ENCODE results near the gene ZNF664. TPM values are rescaled to one million over a fixed set of nuclear protein-coding genes. Genes with fewer than 3 reads are reported as not detected.
A peak's percentile ranks its signal among the peaks of the same experiment; 100 is the strongest.

Gene ZNF664
- total RNA-seq, 6 donors from 2014 or later: 49.1 to 112 (median 91.8) TPM

DNA sequence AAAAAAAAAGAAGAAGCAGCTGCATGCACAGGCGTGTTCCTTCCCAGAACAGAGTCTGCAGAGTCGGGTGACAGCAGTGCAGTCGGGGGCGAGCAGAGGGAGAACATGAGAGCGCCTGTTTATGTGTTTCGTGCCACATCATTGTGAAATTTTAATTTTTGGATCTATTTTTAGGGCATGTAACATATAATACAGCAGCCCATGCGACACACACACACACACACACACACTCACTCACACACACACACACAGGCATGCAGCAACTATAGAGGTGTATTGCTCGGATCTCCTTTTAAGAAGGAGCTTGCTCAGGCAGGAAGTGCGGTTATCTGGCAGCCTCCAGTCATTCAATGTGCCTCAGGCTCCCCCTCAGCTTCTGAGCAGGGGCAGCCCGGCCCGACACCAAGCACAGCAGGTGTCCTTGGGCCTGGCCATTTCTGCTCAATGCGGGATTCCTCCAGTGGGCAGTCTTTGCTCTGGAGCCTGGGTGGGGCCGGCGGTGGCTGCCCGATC, 71.8 kb downstream of the ZNF664 start:
- TF ChIP-seq EP300 (IDR thresholded peaks at IDR 0.05) (no peak), POLR2A (IDR thresholded peaks at IDR 0.05) (no peak), POLR2AphosphoS5 (IDR thresholded peaks at IDR 0.05) (no peak)
- TF ChIP-seq, protein P1, sequence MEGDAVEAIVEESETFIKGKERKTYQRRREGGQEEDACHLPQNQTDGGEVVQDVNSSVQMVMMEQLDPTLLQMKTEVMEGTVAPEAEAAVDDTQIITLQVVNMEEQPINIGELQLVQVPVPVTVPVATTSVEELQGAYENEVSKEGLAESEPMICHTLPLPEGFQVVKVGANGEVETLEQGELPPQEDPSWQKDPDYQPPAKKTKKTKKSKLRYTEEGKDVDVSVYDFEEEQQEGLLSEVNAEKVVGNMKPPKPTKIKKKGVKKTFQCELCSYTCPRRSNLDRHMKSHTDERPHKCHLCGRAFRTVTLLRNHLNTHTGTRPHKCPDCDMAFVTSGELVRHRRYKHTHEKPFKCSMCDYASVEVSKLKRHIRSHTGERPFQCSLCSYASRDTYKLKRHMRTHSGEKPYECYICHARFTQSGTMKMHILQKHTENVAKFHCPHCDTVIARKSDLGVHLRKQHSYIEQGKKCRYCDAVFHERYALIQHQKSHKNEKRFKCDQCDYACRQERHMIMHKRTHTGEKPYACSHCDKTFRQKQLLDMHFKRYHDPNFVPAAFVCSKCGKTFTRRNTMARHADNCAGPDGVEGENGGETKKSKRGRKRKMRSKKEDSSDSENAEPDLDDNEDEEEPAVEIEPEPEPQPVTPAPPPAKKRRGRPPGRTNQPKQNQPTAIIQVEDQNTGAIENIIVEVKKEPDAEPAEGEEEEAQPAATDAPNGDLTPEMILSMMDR (IDR thresholded peaks at IDR 0.05): no peak
- peaks cover 0 to 12% (median 11%) of the 10 kb centered on the region in 4 donors for H3K9me3 ChIP-seq
- H3K36me3 ChIP-seq: no peaks in the 10 kb centered on the region
- no peak overlapping the region for H3K4me3 ChIP-seq
- no peaks in the 10 kb centered on the region for H3K27me3 ChIP-seq
- ATAC-seq (ENCODE audit: low FRiP score in 2 of 2) (no peak), DNase-seq (no peak)
- no peak overlapping the region for H3K27ac ChIP-seq
- H3K4me1 ChIP-seq: peaks cover 0 to 3% (median 0%) of the 10 kb centered on the region in 4 donors
- WGBS, 2 donors: 62 to 65% methylated on average over 15 of the region's 15 CpGs

DNA sequence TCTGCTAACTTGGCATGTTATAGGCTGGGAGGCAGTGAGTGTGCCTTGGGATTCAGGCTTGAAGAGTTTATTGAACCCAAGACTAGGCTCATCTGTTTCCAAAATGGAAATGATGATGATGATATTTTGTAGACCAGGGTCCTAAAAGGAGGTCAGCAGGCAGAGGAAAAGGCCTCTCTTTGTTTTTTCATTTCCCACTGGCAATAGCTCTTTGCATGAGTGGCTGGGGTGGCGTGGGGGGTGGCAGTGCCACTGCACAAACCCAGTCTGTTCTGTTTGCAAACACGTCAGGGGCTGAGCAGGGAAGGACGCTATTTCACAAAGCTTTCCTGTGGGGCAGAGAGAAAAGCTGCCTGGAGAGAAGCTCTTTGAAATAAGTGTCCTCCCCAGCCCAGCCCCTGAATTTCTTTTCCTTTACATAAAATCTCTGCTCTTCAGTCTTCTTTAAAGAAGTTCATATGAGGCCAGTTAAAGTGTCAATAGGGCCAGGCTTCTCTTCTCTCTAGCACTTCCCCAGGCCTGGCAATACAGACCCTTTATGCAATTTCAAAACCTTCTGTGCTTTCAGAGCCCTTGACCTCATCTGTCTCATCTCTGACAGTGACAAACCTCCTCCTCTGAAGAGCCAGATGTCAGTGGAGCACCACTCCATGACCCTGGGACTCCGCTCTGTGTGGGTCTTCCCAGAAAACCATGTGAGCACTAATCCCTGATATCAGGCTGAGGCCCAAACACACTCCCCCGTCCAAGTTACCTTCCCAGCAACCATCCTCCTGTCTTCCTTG, 72.8 kb downstream of the ZNF664 start:
- no peak for ATAC-seq (ENCODE audit: low FRiP score in 2 of 2)
- no peak overlapping the region for H3K4me3 ChIP-seq
- 78 to 80% methylated on average over 5 of the region's 5 CpGs for WGBS, 2 donors
- no peaks in the 10 kb centered on the region for H3K4me1 ChIP-seq
- DNase-seq: no peak
- peaks cover 0 to 12% (median 11%) of the 10 kb centered on the region in 4 donors for H3K9me3 ChIP-seq
- H3K36me3 ChIP-seq: no peaks in the 10 kb centered on the region
- TF ChIP-seq POLR2A (IDR thresholded peaks at IDR 0.05) (no peak), POLR2AphosphoS5 (IDR thresholded peaks at IDR 0.05) (peak in 1 of 2 donors; percentile 8)
- H3K27ac ChIP-seq: no peak overlapping the region
- no peaks in the 10 kb centered on the region for H3K27me3 ChIP-seq

DNA sequence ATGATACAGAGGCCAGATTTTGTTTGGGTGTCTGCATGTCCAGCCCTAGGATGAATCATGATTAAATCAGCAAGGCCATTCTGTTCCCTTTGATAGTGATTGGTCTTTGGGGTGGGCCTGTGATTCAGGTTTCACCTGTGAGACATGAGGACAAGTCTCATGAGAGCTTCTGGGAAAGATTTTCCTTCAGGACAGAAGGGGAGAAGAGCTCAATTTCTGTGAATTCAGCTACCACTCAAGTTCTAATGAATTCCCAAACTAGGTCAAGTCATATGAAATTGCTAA, 73.4 kb downstream of the ZNF664 start:
- ATAC-seq (ENCODE audit: low FRiP score in 2 of 2) (no peak), DNase-seq (no peak)
- H3K36me3 ChIP-seq: no peaks in the 10 kb centered on the region
- no peak overlapping the region for H3K4me3 ChIP-seq
- no peaks in the 10 kb centered on the region for H3K27me3 ChIP-seq
- TF ChIP-seq EP300 (IDR thresholded peaks at IDR 0.05): no peak
- TF ChIP-seq POLR2A (IDR thresholded peaks at IDR 0.05): no peak
- TF ChIP-seq, protein P1 (IDR thresholded peaks at IDR 0.05): no peak
- TF ChIP-seq POLR2AphosphoS5 (IDR thresholded peaks at IDR 0.05): no peak
- H3K4me1 ChIP-seq: no peaks in the 10 kb centered on the region
- H3K9me3 ChIP-seq: peaks cover 0 to 12% (median 11%) of the 10 kb centered on the region in 4 donors
- no peak overlapping the region for H3K27ac ChIP-seq

DNA sequence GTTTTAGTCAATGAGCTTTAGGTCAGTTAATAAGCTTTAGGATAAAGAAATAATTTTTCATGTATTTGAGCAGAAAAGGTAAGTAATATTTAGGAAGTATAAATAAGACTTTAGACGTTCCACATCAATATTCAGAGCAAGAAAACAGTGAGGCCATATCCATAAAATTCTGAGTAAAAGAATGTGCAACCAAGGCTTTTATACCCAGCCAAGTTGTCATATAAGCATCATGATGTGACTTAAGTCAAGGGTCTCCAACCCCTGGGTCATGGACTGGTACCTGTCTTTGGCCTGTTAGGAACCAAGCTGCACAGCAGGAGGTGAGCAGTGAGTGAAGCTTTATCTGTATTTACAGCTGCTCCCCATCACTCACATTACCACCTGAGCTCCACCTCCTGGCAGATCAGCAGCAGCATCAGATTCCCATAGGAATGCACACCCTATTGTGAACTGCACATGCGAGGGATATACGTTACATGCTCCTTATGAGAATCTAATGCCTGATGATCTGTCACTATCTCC, 74.1 kb downstream of the ZNF664 start:
- Histone ChIP-seq H3K27me3 (no peaks in the 10 kb centered on the region), H3K36me3 (no peaks in the 10 kb centered on the region), H3K4me1 (no peaks in the 10 kb centered on the region), H3K9me3 (peaks cover 0 to 12% (median 11%) of the 10 kb centered on the region in 4 donors), H3K27ac (no peak overlapping the region), H3K4me3 (no peak overlapping the region)
- TF ChIP-seq EP300 (IDR thresholded peaks at IDR 0.05): no peak
- TF ChIP-seq POLR2AphosphoS5 (IDR thresholded peaks at IDR 0.05): no peak
- no peak for TF ChIP-seq POLR2A (IDR thresholded peaks at IDR 0.05)
- TF ChIP-seq, protein P1 (IDR thresholded peaks at IDR 0.05): no peak
- DNase-seq (no peak), ATAC-seq (ENCODE audit: low FRiP score in 2 of 2) (no peak)
- WGBS, 2 donors: 98 to 100% methylated on average over 3 of the region's 3 CpGs

DNA sequence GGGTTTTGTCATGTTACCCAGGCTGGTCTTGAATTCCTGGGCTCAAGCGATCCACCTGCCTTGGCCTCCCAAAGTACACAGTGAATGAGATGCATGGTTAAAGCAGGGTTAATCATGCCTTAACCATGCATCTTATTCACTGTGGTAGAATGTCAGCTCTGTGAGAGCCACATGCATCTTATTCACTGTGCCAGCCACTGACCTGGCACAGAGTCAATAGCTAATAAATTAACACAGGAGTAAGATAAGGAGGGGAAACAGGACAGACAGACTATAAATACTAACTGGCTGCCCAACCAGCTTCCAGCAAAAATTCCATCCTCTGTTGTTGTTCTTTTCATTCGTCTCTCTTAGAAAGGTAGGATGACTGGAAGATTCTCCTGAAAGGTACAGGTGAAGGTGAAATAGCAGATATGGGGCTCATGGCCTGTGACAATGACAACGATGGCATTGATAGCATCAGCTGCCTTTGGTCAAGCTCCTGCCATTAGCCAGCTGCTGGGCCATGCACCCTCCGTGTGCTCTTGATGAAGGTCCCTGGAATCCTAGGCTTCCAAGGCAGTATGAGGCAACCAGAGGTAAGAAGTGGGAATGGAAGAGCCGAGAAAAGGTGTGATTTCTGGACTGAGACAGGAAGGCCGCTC, 76.6 kb downstream of the ZNF664 start:
- Histone ChIP-seq H3K27ac (no peak overlapping the region), H3K4me3 (no peak overlapping the region), H3K27me3 (no peaks in the 10 kb centered on the region), H3K36me3 (no peaks in the 10 kb centered on the region), H3K9me3 (peaks cover 0 to 12% (median 11%) of the 10 kb centered on the region in 4 donors), H3K4me1 (peaks cover 4 to 10% (median 8%) of the 10 kb centered on the region in 4 donors)
- ATAC-seq (ENCODE audit: low FRiP score in 2 of 2): no peak
- 73 to 80% methylated on average over 6 of the region's 6 CpGs for WGBS, 2 donors
- TF ChIP-seq EP300 (IDR thresholded peaks at IDR 0.05) (no peak), POLR2A (IDR thresholded peaks at IDR 0.05) (no peak), POLR2AphosphoS5 (IDR thresholded peaks at IDR 0.05) (no peak)
- TF ChIP-seq, protein P1 (IDR thresholded peaks at IDR 0.05): no peak
- no peak for DNase-seq

Data from upper lobe of left lung (tissue), 6 donors.